ENCODE data around the gene ARAP3.

GRCh38 chr5:141675672-141676071 is 6.4 kb downstream of the ARAP3 start:
- no peak for TF ChIP-seq CTCF (conservative IDR thresholded peaks at IDR 0.05)
- TF ChIP-seq ZFX (IDR thresholded peaks at IDR 0.05): no peak

Data from C4-2B (cell line).